NOMO-1 treated with dmso at 0.1 percent for 144 hours (cell line): ENCODE measurements around the gene NOVA1.
"Not testable (repeated sequence)": the region's sequence is repeated elsewhere in the genome, so short reads cannot be mapped to it uniquely, and the experiment has no call there.

Source experiments
- DNase-seq: peaks from one replicate; lab custom pipeline; 2025; ENCODE audit not compliant: unreplicated experiment; lab: John Stamatoyannopoulos, UW

NOVA1 gene

DNA sequence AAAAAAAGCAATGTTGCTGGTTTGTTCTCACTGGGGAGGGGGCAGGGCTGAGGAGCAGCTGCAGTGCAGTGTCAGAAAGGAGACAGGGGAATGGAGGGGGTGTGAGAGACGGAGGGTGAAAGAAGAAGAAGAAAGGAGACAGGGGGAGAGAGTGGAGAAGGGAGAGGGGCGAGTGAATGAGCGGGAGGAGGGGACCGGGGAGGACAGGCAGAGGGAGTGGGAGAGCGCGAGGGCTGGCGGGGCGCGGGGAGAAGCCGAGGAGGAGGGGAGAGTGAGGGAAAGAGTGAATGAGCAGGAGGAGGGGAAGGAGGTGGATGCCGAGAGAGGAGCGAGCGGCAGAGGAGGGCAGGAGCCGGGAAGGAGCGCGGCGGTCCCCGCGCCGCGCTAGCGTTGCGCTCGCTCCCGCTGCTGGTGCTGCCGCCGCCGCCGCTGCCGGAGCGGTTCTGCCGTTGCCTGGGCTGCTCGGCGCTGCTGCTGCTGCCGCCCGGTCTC, at the start of gene NOVA1:
TSS of gene NOVA1 (minus strand) at position 445 of the 492 bp plus-strand sequence. CDS start 597 bp downstream, outside the sequence.
- no peak for DNase-seq

- DNase-seq, result not testable (repeated sequence)
Observed at GRCh38 chr14:26645057-26645456, 47.2 kb upstream of the NOVA1 start.

DNA sequence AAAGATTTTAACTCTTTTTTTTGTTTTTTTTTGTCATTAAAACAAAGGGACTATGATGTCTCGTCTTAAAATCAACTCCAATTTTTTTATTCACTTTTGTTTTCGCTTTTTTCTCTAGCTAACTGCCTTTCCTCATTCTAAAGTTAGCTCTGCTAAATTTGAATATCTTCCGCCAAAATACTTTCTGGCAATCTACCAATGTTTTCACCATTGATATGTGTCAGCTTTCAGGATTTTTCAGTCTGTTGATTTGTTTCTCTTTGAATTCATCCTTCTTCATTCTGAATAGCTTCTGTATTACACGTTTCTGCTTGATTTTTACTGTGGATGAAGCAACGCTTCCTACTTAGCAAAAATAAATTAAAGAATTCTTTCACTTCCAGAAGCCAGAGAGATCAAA, 38.7 kb upstream of the NOVA1 start:
- no peak for DNase-seq

GRCh38 chr14:26634946-26635345, 37.1 kb upstream of the NOVA1 start:
- DNase-seq, result not testable (repeated sequence)

GRCh38 chr14:26626256-26626655, 28.4 kb upstream of the NOVA1 start:
- no peak for DNase-seq

DNA sequence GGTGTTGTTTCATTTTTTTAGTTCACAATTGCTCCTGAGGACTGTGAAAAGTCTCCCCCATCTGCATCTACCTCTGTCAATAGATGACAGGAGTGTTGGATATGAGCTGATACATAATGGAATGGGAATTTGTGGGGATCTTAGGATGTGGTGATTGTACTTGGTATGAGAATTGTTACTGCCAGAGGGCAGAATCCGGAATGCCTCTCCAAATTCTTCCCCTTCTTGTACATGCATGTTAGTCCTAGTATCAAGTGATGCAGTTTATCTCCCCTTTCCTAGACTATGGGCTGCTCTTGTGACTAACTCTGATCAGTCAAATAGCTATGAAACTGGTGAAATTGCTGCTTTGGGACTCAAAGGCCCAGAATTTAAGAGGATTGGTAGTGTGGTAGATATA, 24.8 kb upstream of the NOVA1 start:
- no peak for DNase-seq

GRCh38 chr14:26621807-26622560, 24.2 kb upstream of the NOVA1 start:
- no peak for DNase-seq

DNA sequence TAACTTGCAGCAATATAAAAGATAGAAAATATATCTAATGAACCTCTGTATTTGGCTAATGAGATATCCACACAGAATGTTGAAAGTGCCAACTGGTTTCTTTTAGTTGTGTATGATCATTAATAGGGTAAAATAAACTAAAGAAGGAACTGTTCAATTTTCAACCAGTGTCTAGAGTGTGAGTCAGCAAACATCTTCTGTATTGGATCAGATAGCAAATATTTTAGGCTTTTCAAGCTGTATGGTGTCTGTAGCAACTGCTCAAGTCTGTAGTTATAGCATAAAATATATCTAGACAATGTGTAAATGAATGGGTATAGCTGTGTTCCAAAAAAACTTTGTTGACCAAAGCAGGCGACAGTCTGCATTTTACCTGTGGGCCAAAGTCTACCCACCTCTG, 23.5 kb upstream of the NOVA1 start:
- no peak for DNase-seq

- DNase-seq, result no peak
Observed at GRCh38 chr14:26611259-26611658, 13.4 kb upstream of the NOVA1 start.

DNA sequence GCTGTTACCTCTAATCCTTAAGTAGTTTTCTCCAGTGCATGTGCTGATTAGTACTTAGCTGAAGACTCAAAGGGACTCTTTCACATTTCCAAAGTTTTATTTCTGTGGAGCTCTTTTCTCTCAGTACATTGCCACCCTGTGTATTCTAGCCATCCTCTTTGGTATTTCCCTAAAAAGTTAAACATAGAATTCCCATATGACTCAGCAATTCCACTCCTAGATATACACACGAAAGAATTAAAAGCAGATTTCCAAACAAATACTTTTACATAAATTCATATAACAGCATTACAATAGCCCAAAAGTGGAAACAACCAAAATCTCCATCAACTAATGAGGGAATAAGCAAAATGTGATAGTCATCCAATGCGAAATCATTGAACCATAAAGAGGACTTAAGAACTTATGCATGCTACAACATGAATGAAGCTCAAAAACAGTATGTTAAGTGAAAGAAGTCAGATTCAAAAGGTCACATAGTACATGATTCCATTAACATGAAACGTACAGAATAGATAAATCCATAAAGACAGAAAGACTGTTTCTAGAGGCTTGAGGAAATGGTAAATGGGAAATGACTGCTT, 9.0 kb upstream of the NOVA1 start:
- DNase-seq, result no peak

DNA sequence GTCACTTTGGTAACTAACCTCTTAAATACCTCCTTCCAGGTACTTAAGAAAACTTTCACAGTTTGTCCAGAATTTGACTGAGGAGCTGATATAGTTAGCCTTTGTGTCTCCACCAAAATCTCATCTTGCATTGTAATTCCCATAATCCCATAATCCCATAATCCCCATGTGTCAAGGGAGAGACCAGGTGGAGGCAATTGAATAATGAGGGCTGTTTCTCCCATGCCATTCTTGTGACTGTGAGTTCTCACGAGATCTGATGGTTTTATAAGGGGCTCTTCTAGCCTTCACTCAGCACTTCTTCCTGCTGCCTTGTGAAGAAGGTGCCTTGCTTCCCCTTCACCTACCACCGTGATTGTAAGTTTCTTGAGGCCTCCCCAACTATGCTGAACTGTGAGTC, 7.8 kb upstream of the NOVA1 start:
- DNase-seq, result no peak

GRCh38 chr14:26602902-26603301, 5.1 kb upstream of the NOVA1 start:
- DNase-seq, result no peak

- no peak for DNase-seq
Observed at GRCh38 chr14:26601856-26602255, 4.0 kb upstream of the NOVA1 start.

DNA sequence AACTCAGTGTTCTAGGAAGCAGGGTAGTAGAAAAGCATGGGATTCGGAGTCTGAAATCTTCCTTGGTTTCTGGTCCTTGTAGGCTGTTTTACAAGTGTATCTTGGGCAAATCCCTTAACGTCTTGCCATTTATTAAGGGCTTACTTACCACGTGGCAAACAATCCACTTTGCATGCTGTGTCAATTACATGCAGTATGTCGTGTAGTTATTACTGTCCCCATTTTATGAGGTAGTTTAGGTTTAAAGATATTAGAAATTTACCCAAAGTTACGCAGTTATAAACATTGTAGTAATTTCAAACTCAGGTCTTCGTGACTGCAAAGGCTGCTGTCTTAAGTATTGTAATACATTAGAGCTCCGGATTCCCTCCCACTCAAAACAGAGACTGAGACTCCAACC, 1.5 kb upstream of the NOVA1 start:
- DNase-seq, result no peak

DNA sequence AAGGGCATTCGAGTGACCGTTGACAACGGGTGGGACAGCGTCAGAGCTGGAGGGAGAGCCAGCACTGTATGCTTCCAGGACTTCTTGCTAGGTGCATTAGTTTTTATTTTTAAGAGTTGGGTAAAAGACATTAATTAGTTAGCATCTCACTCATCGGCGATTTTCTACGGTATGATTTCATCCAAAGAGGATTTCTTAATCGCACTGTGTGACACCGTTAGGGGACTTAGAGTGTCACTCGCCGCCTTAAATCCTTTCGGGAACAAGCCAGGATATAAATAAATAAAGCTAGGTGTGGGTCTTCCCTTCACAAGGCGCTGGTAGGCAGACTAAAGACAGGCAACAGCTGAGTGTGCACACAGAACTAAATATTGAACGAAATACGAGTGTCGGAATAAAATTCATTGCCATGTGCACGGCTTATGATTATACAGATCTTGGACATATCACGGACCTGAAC, 869 bp upstream of the NOVA1 start:
- DNase-seq, result no peak

DNA sequence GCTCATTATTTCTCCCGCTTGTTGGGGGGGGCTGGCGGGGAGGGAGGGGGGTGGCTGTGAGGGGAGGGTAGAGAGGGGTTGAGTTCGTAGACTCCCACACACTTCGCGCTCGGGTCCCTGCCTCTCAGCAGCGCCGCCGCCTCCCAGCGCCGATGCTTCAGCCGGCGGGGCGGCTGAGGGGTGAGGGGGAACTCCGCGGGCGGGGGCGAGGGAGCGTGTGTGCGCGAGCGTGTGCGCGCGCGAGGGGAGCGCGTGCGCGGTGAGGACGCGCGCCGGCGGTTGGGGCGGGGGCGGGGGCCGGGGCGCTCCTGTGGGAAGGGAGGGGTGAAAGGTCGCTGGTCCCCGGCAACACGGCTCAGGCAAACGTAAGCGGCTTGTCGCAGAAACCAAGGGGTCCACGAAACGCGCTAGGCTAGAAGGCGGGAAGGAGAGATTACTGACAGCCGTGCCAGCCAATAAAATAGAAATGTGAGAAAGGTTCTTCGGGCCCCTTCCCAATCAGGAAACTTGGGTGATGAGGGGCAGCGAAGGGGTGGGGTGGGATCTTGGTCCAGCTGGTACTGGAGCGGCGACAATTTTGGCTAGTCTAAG, 343 bp upstream of the NOVA1 start:
- DNase-seq, result no peak

- no peak for DNase-seq
Observed at GRCh38 chr14:26597071-26597588, 703 bp downstream of the NOVA1 start.

DNA sequence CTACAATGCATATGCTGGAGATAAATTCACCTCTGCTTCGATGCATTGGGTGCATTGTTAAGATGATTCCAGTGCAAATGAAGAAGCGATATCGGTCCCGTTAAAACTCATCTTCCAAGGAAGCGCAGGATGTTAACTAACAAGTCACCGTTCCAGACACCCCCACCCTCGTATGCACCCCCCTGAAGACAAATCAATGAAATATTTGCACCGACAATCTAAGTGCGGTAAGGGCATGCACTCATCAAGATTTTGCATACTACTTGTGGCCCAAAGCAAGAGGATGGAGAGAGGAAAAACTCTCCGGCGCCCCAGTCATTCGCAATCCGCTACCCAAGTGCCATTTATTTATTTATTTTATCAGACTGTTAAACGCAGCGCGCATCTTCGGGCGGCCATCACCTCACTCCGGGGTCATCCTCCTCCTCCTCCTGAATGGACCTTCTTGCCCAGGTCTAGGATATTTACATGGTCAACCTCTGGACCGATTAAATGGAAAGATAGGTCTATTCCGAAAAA, 1.2 kb downstream of the NOVA1 start:
- no peak for DNase-seq

DNA sequence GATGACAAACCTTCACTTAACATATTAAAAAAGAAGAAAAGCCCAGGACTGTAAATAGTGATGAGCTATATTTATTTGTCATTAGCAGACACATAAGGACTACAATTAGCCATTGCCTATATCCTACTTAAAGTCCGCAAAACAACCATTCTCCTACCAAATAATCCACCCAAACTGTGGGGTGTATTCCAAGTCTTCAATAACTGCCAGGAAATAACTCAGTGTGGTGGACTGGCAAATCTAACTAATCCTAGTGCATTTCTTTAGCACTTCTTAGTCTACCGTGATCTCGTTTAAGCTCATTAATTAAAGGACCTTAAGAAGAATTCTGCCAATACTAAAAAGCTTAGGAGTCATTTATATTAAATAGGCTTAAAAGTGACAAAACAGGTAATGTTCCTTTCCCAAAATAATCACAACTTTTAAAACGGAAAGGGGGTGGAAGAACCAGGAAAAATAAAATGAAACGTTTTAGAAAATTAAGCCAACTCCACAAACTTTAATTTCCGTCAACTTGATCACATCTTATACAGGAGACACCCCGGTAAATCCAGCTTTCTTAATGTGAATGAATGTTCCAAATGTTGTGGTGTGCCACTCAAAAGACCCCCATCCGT, 1.8 kb downstream of the NOVA1 start:
- DNase-seq, result no peak

GRCh38 chr14:26594756-26595545, 2.9 kb downstream of the NOVA1 start:
- no peak for DNase-seq
